ENCODE measurements around the gene PTPRK.

DNA sequence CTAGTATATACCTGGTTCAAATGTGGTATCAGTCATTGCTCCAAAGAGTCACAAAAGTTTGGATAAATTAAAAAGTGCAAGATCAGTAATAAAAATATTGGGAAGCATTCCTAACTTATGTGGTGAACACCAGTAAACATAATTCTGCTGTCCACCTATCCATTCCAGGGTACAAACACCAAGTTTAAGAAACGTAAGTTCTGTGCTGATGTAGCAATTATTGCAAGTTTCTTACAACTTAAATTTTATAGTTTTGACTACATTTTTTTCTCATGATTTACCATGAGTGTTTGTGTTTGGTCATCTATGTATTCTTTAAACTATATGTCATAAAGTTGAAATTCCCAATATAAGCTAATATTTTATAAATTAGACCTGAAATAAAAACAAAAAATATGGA, 364.6 kb downstream of the PTPRK start:
- TF ChIP-seq TEAD4 (IDR thresholded peaks at IDR 0.05; ENCODE audit: low read length) (no peak), TEAD4 (CRISPR knock-in tag; IDR thresholded peaks at IDR 0.05; ENCODE audit: borderline replicate concordance) (no peak), HLTF (IDR thresholded peaks at IDR 0.05) (no peak), FOXA3 (CRISPR knock-in tag; conservative IDR thresholded peaks at IDR 0.05 in 1 of 2, IDR thresholded peaks at IDR 0.05 in 1 of 2) (no peak), FOXK2 (conservative IDR thresholded peaks at IDR 0.05 in 1 of 2, IDR thresholded peaks at IDR 0.05 in 1 of 2; ENCODE audit: low read depth in 2 of 2) (no peak), PTBP1 (IDR thresholded peaks at IDR 0.05; ENCODE audit: low read depth, low read length) (no peak), NR3C1 (CRISPR knock-in tag; IDR thresholded peaks at IDR 0.05) (no peak), FOXJ3 (CRISPR knock-in tag; IDR thresholded peaks at IDR 0.05) (no peak)
- TF ChIP-seq, protein P1, sequence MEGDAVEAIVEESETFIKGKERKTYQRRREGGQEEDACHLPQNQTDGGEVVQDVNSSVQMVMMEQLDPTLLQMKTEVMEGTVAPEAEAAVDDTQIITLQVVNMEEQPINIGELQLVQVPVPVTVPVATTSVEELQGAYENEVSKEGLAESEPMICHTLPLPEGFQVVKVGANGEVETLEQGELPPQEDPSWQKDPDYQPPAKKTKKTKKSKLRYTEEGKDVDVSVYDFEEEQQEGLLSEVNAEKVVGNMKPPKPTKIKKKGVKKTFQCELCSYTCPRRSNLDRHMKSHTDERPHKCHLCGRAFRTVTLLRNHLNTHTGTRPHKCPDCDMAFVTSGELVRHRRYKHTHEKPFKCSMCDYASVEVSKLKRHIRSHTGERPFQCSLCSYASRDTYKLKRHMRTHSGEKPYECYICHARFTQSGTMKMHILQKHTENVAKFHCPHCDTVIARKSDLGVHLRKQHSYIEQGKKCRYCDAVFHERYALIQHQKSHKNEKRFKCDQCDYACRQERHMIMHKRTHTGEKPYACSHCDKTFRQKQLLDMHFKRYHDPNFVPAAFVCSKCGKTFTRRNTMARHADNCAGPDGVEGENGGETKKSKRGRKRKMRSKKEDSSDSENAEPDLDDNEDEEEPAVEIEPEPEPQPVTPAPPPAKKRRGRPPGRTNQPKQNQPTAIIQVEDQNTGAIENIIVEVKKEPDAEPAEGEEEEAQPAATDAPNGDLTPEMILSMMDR (IDR thresholded peaks at IDR 0.05 in 2 of 3, conservative IDR thresholded peaks at IDR 0.05 in 1 of 3; ENCODE audit: insufficient read depth in 2 of 3, low read depth in 1 of 3, low read length in 3 of 3), result no peak

Measured in K562 (cell line).